ENCODE measurements around the gene MAPK8IP1. TPM values are rescaled to one million over a fixed set of nuclear protein-coding genes. Genes with fewer than 3 reads are reported as not detected.

MAPK8IP1 gene
- total and polyA plus RNA-seq, 2 experiments from 2014 or later = 5.9 to 39.4 TPM

DNA sequence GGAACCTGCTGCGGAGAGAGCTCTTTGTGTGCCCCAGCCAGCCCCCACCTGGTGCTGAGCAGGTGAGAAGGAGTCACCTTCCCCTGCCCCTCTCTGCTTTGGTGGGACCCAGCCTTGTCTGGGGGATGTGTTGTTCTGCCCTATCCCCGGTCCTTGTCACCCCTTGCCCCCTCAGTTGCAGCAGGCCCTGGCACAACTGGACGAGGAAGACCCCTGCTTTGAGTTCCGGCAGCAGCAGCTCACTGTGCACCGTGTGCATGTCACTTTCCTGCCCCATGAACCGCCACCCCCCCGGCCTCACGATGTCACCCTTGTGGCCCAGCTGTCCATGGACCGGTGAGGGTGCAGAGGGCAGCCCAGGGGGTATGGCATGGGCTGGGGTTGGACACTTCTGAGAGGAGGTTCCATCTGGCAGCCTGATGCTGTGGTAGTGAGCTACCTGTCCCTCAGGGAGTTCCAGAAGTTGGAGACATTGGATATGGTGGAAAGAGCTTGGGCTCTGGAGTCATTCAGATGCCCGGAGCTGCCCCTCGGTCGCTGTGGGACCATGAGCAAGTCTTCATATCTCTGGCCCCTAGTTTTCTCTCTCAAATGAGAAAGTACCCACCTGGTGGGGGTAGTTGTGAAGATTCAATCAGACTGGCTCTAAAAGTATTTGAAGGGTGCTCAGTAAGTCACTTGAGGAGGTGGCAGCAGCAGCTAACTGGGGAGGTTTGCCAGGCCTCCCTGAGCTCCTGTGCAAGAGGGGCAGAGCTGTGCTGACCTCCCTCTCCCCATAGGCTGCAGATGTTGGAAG is 41.3 kb downstream of the MAPK8IP1 start:
- H3K27ac Mint-ChIP-seq = no peak overlapping the region
- DNase-seq (ENCODE audit: low spot score) (no peak), ATAC-seq (no peak)
- Histone ChIP-seq H3K79me2 (replicated peaks; ENCODE audit: insufficient read depth) (peaks cover 19% of the 10 kb centered on the region), H2AFZ (no peak overlapping the region), H3K36me3 (ENCODE audit: insufficient read depth) (no peaks in the 10 kb centered on the region), H3K9me2 (ENCODE audit: insufficient read depth) (no peaks in the 10 kb centered on the region), H3K4me2 (no peak overlapping the region), H3K4me3 (no peak overlapping the region), H3K27me3 (ENCODE audit: insufficient read depth) (no peaks in the 10 kb centered on the region), H3K27ac (ENCODE audit: low read depth) (no peak overlapping the region), H3F3A (replicated peaks; ENCODE audit: low read depth) (peaks cover 5% of the 10 kb centered on the region; the same call in 1 of the 2 replicates), H3K4me1 (ENCODE audit: insufficient read depth) (peaks cover 8% of the 10 kb centered on the region), H4K20me1 (replicated peaks; ENCODE audit: insufficient read depth) (peaks cover 6% of the 10 kb centered on the region; the same call in 1 of the 2 replicates)
- H3K27me3 Mint-ChIP-seq (ENCODE audit: insufficient read depth, low read depth, poor library complexity) = peaks cover 18% of the 10 kb centered on the region
- H3K9me3 Mint-ChIP-seq = no peaks in the 10 kb centered on the region; the same call in 2 of the 3 replicates
- TF ChIP-seq JUNB (IDR thresholded peaks at IDR 0.05; ENCODE audit: unreplicated experiment) = no peak
- TF ChIP-seq, protein P1, sequence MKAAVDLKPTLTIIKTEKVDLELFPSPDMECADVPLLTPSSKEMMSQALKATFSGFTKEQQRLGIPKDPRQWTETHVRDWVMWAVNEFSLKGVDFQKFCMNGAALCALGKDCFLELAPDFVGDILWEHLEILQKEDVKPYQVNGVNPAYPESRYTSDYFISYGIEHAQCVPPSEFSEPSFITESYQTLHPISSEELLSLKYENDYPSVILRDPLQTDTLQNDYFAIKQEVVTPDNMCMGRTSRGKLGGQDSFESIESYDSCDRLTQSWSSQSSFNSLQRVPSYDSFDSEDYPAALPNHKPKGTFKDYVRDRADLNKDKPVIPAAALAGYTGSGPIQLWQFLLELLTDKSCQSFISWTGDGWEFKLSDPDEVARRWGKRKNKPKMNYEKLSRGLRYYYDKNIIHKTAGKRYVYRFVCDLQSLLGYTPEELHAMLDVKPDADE (IDR thresholded peaks at IDR 0.05) = no peak
- no peak for TF ChIP-seq ZNF114 (CRISPR knock-in tag; IDR thresholded peaks at IDR 0.05)
- TF ChIP-seq STAT1 (IDR thresholded peaks at IDR 0.05; ENCODE audit: unreplicated experiment) = no peak
- TF ChIP-seq, protein P2, sequence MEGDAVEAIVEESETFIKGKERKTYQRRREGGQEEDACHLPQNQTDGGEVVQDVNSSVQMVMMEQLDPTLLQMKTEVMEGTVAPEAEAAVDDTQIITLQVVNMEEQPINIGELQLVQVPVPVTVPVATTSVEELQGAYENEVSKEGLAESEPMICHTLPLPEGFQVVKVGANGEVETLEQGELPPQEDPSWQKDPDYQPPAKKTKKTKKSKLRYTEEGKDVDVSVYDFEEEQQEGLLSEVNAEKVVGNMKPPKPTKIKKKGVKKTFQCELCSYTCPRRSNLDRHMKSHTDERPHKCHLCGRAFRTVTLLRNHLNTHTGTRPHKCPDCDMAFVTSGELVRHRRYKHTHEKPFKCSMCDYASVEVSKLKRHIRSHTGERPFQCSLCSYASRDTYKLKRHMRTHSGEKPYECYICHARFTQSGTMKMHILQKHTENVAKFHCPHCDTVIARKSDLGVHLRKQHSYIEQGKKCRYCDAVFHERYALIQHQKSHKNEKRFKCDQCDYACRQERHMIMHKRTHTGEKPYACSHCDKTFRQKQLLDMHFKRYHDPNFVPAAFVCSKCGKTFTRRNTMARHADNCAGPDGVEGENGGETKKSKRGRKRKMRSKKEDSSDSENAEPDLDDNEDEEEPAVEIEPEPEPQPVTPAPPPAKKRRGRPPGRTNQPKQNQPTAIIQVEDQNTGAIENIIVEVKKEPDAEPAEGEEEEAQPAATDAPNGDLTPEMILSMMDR (conservative IDR thresholded peaks at IDR 0.05; ENCODE audit: low read depth in 2 of 2) = no peak
- no peak for TF ChIP-seq EZH2phosphoT487 (IDR thresholded peaks at IDR 0.05; ENCODE audit: unreplicated experiment)
- TF ChIP-seq, protein P3, sequence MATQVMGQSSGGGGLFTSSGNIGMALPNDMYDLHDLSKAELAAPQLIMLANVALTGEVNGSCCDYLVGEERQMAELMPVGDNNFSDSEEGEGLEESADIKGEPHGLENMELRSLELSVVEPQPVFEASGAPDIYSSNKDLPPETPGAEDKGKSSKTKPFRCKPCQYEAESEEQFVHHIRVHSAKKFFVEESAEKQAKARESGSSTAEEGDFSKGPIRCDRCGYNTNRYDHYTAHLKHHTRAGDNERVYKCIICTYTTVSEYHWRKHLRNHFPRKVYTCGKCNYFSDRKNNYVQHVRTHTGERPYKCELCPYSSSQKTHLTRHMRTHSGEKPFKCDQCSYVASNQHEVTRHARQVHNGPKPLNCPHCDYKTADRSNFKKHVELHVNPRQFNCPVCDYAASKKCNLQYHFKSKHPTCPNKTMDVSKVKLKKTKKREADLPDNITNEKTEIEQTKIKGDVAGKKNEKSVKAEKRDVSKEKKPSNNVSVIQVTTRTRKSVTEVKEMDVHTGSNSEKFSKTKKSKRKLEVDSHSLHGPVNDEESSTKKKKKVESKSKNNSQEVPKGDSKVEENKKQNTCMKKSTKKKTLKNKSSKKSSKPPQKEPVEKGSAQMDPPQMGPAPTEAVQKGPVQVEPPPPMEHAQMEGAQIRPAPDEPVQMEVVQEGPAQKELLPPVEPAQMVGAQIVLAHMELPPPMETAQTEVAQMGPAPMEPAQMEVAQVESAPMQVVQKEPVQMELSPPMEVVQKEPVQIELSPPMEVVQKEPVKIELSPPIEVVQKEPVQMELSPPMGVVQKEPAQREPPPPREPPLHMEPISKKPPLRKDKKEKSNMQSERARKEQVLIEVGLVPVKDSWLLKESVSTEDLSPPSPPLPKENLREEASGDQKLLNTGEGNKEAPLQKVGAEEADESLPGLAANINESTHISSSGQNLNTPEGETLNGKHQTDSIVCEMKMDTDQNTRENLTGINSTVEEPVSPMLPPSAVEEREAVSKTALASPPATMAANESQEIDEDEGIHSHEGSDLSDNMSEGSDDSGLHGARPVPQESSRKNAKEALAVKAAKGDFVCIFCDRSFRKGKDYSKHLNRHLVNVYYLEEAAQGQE (IDR thresholded peaks at IDR 0.05; ENCODE audit: unreplicated experiment) = no peak
- H3K36me3 Mint-ChIP-seq (ENCODE audit: low read depth) = peaks cover 45% of the 10 kb centered on the region
- H3K4me3 Mint-ChIP-seq = no peak overlapping the region
- H3K4me1 Mint-ChIP-seq = peaks cover 17% of the 10 kb centered on the region

DNA sequence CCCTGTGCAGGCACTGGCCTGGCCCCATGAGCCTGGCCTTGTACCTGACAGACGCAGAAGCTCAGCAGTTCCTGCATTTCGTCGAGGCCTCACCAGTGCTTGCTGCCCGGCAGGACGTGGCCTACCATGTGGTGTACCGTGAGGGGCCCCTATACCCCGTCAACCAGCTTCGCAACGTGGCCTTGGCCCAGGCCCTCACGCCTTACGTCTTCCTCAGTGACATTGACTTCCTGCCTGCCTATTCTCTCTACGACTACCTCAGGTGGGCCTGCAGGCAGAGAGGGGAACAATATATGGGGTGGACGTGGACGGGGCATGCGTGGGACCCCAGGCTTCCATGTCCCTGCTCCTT is 41.9 kb downstream of the MAPK8IP1 start:
- no peak overlapping the region for H3K27ac Mint-ChIP-seq
- TF ChIP-seq ZNF331 (CRISPR knock-in tag; IDR thresholded peaks at IDR 0.05; ENCODE audit: low read depth) (no peak), NANOG (IDR thresholded peaks at IDR 0.05; ENCODE audit: borderline replicate concordance) (no peak)
- TF ChIP-seq, protein P2 (conservative IDR thresholded peaks at IDR 0.05; ENCODE audit: low read depth in 2 of 2) = no peak

More for the DNA sequence above, 41.9 kb downstream of the MAPK8IP1 start:
- ATAC-seq (no peak), DNase-seq (ENCODE audit: low spot score) (no peak)
- Mint-ChIP-seq H3K4me3 (no peak overlapping the region), H3K27me3 (ENCODE audit: insufficient read depth, low read depth, poor library complexity) (peaks cover 18% of the 10 kb centered on the region), H3K4me1 (peaks cover 17% of the 10 kb centered on the region), H3K36me3 (ENCODE audit: low read depth) (peaks cover 49% of the 10 kb centered on the region), H3K9me3 (no peaks in the 10 kb centered on the region; the same call in 2 of the 3 replicates)
- H3K79me2 ChIP-seq (replicated peaks; ENCODE audit: insufficient read depth) = peaks cover 19% of the 10 kb centered on the region
- H3K27ac ChIP-seq (ENCODE audit: low read depth) = no peak overlapping the region
- peaks cover 9% of the 10 kb centered on the region; the same call in 1 of the 2 replicates for H4K20me1 ChIP-seq (replicated peaks; ENCODE audit: insufficient read depth)
- H3K27me3 ChIP-seq (ENCODE audit: insufficient read depth) = no peaks in the 10 kb centered on the region
- peaks cover 4% of the 10 kb centered on the region; the same call in 1 of the 2 replicates for H3F3A ChIP-seq (replicated peaks; ENCODE audit: low read depth)
- no peaks in the 10 kb centered on the region for H3K9me2 ChIP-seq (ENCODE audit: insufficient read depth)
- H3K4me2 ChIP-seq = no peak overlapping the region
- H3K4me1 ChIP-seq (ENCODE audit: insufficient read depth) = peaks cover 7% of the 10 kb centered on the region
- no peak overlapping the region for H3K4me3 ChIP-seq
- H3K36me3 ChIP-seq (ENCODE audit: insufficient read depth) = no peaks in the 10 kb centered on the region
- no peak overlapping the region for H2AFZ ChIP-seq
